NCI-H2227 (cell line): Measurements from ENCODE around the gene ITPKB.
"Not testable (repeated sequence)": the region's sequence is repeated elsewhere in the genome, so short reads cannot be mapped to it uniquely, and the experiment has no call there.

Source experiments
- DNase-seq: peaks from one replicate; lab custom pipeline; 2025; ENCODE audit not compliant: unreplicated experiment; lab: John Stamatoyannopoulos, UW

ITPKB gene

GRCh38 chr1:226639631-226640061 lies 99.4 kb downstream of the ITPKB start:
- no peak for DNase-seq

GRCh38 chr1:226639206-226639605 lies 99.9 kb downstream of the ITPKB start:
- not testable (repeated sequence) for DNase-seq

- no peak for DNase-seq
Measured at GRCh38 chr1:226638608-226639007, 100.5 kb downstream of the ITPKB start.

GRCh38 chr1:226638001-226638601 lies 101.0 kb downstream of the ITPKB start:
- DNase-seq: no peak

- DNase-seq: peak; percentile 41
Measured at GRCh38 chr1:226637147-226637935, 101.7 kb downstream of the ITPKB start.

- no peak for DNase-seq
Measured at GRCh38 chr1:226636847-226637096, 102.3 kb downstream of the ITPKB start.

GRCh38 chr1:226635456-226635941 lies 103.6 kb downstream of the ITPKB start:
- no peak for DNase-seq

- DNase-seq: no peak
Measured at GRCh38 chr1:226634611-226635246, 104.4 kb downstream of the ITPKB start.

GRCh38 chr1:226634166-226634588 lies 104.9 kb downstream of the ITPKB start:
- peak; percentile 72 for DNase-seq

- no peak for DNase-seq
Measured at GRCh38 chr1:226633541-226634165, 105.4 kb downstream of the ITPKB start.

- no peak for DNase-seq
Measured at GRCh38 chr1:226632922-226633351, 106.1 kb downstream of the ITPKB start.

GRCh38 chr1:226632169-226632879 lies 106.8 kb downstream of the ITPKB start:
- DNase-seq: no peak

GRCh38 chr1:226631229-226632000 lies 107.7 kb downstream of the ITPKB start:
- no peak for DNase-seq

- no peak for DNase-seq
Measured at GRCh38 chr1:226630592-226630991, 108.5 kb downstream of the ITPKB start.

GRCh38 chr1:226629896-226630550 lies 109.1 kb downstream of the ITPKB start:
- no peak for DNase-seq

- DNase-seq: no peak
Measured at GRCh38 chr1:226629210-226629895, 109.7 kb downstream of the ITPKB start.

- DNase-seq: no peak
Measured at GRCh38 chr1:226628612-226629155, 110.4 kb downstream of the ITPKB start.

GRCh38 chr1:226627924-226628611 lies 111.0 kb downstream of the ITPKB start:
- no peak for DNase-seq
